ENCODE measurements around the gene PPP1R37. TPM values are rescaled to one million over a fixed set of nuclear protein-coding genes. Genes with fewer than 3 reads are reported as not detected.

PPP1R37 gene
- total RNA-seq, 2 experiments from 2014 or later, result 28.3 to 29.2 TPM

Other genes starting within 250 kb of the PPP1R37 start
- under 1 TPM; 0.26 to 0.31 TPM for gene NECTIN2, start 246.9 kb upstream of the PPP1R37 start, total RNA-seq
- gene TOMM40, start 201.9 kb upstream of the PPP1R37 start, total RNA-seq, result 10 to 100 TPM; 84.5 to 88.4 TPM
- gene APOE, start 187.4 kb upstream of the PPP1R37 start, total RNA-seq, result under 1 TPM; 0.68 to 0.89 TPM
- gene APOC1, start 178.6 kb upstream of the PPP1R37 start, total RNA-seq, result not detected
- gene APOC4, start 150.9 kb upstream of the PPP1R37 start, total RNA-seq, result not detected
- not detected for gene APOC2, start 147.1 kb upstream of the PPP1R37 start, total RNA-seq
- 10 to 100 TPM; 65.5 to 67.8 TPM for gene CLPTM1, start 137.8 kb upstream of the PPP1R37 start, total RNA-seq
- 10 to 100 TPM in 1 of 2 experiments, 1 to 10 TPM in 1; 8.7 to 10.2 TPM for gene RELB, start 91.7 kb upstream of the PPP1R37 start, total RNA-seq
- gene CLASRP, start 54.1 kb upstream of the PPP1R37 start, total RNA-seq, result 10 to 100 TPM; 82.5 to 94.5 TPM
- 1 to 10 TPM; 6.2 to 6.3 TPM for gene ZNF296, start 16.7 kb upstream of the PPP1R37 start, total RNA-seq
- gene GEMIN7, start 13.9 kb upstream of the PPP1R37 start, total RNA-seq, result 10 to 100 TPM; 30.2 to 31.7 TPM
- under 1 TPM; 0.16 to 0.24 TPM for gene NKPD1, start 67.8 kb downstream of the PPP1R37 start, total RNA-seq
- 10 to 100 TPM; 54.0 to 55.5 TPM for gene TRAPPC6A, start 85.1 kb downstream of the PPP1R37 start, total RNA-seq
- 10 to 100 TPM; 16.0 to 16.7 TPM for gene BLOC1S3, start 85.6 kb downstream of the PPP1R37 start, total RNA-seq
- not detected for gene EXOC3L2, start 152.2 kb downstream of the PPP1R37 start, total RNA-seq
- 10 to 100 TPM; 18.3 to 18.5 TPM for gene MARK4, start 158.1 kb downstream of the PPP1R37 start, total RNA-seq
- not detected for gene CKM, start 229.7 kb downstream of the PPP1R37 start, total RNA-seq
- gene KLC3, start 247.6 kb downstream of the PPP1R37 start, total RNA-seq, result not detected

Data from activated CD8-positive, alpha-beta T cell treated with anti-CD3 and anti-CD28 coated beads, Interleukin-2, amount 10 ng/mL, durations not matched to agents 7 days and 5 days (primary cell).